Caki2 (cell line): Measurements from ENCODE around the gene ZNF653. TPM values are rescaled to one million over a fixed set of nuclear protein-coding genes. Genes with fewer than 3 reads are reported as not detected.
"Not testable (repeated sequence)": the region's sequence is repeated elsewhere in the genome, so short reads cannot be mapped to it uniquely, and the experiment has no call there.

Source experiments
- DNase-seq: peaks from one replicate; pipeline ENCODE4 v3.0.0-alpha.2; 2015; ENCODE audit warnings: low read depth
- in situ Hi-C: cut with HindIII; loops from 2 replicates; pipeline ENCODE4 v1.10.0; 2016; ENCODE audit warnings: low sequenced_read_pairs, low pct_unique_long_range_greater_than_20kb, mixed read lengths
- total RNA-seq: library from RNA; depleted of rRNA; stranded (reverse); fragments of >200 nt; shearing (Covaris generic); gene quantifications from 2 replicates; pipeline ENCODE4 v1.2.3, GENCODE V29; 2014; ENCODE audit warnings: low replicate concordance; rRNA removed

ZNF653 gene
- total RNA-seq, 1 experiment from 2014 or later, result 4.6 TPM

DNA sequence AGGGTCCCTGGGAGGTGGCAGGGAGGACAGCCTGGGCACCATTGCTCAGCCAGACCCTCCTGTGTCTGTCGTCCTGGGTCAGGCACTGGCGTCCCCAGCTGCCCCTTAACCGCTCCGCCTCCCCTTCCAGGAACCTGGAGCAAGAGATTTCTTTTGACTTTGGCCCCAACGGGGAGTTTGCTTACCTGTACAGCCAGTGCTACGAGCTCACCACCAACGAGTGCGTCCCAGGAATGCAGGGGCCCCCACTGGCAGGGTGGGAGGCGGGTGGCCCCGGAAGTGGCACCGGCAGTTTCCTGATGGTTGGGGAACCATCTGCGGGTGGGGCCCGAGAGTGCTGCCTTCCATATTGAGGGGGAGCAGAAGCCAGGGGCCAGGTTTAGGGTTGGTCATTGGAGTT is 57.2 kb downstream of the ZNF653 start:
- DNase-seq, result no peak
- in situ Hi-C loops, result no loop called here

DNA sequence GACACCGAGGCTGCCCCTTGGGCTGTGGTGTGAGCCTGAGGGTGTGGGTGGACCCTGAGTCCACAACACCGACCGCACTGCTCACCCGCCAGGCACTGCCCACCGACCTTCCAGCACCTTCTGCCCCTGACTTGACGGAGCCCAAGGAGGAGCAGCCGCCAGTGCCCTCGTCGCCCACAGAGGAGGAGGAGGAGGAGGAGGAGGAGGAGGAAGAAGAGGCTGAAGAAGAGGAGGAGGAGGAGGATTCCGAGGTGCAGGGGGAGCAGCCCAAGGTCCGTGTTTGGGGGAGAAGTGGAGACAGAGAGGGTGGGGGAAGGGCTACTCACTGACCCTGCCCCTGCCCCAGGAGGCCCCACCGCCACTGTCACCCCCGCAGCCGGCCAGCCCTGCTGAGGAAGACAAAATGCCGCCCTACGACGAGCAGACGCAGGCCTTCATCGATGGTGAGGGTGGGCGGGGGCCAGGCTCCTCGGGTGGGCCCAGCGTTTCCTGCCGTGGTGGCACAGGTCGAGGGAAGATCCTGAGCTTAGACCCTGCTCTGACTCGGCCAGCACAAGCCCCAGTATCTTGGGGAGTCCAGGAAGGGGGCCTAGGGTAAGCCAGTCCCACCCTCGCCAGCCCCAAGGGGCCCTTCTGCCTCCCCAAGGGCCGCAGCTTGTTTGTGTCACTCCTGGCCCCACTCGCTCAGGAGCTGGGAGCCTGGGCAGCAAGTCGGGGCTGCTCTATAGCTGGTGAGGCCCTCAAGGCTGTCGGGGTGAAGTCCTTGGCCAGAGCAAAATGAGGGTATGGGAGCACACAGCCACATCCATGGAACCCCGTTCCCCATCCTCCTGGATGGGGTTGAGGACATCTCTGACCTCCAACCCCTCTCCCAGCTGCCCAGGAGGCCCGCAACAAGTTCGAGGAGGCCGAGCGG is 58.0 kb downstream of the ZNF653 start:
- in situ Hi-C loops, result no loop called here
- no peak for DNase-seq

DNA sequence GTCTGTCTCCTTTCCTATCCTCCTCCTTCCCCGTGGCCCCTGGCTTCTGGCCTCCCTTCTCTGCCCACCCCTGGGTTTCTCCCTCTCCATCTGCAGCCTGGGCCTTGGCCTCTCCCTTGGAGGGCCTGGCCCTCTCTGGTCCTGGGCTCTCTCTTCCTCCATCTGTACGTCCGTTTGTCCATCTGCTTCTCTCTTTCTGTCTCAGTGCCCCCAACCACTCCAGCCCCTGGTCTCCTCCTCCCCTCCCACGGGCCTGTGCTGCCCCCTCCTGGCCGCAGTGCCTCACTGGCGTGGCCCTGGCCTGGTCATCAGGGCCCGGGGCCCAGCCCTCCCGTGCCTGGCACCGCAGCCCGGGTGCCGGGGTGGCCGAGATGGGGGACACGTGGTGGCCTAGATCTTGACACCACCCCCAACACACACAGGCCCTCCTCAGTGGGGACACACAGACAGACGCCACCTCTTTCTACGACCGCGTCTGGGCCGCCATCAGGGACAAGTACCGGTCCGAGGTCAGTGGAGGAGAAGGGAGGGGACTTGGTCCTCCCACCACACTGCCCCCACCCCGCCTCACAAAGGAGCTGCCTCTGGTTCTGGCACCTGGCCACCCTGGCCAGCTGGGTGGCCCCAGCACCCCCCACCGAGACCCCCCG is 58.9 kb downstream of the ZNF653 start:
- in situ Hi-C loops, result no loop called here
- no peak for DNase-seq

DNA sequence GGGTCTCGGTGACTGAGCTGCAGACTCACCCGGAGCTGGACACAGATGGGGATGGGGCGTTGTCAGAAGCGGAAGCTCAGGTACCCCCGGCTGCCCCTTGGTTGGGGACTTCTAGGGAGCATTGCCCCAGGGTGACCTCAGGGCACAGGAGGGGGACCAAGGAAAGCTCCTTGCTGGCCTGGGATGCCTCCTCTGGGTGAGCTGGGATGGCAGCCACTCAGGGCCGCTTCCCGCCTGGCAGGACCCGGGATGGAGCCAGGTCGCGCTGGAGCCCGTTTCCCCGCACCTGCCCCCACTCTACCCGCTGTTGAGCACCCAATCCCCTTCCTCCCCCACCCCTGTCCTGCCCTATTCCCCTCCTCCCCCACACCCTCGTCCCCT is 59.4 kb downstream of the ZNF653 start:
- in situ Hi-C loops, result no loop called here

DNA sequence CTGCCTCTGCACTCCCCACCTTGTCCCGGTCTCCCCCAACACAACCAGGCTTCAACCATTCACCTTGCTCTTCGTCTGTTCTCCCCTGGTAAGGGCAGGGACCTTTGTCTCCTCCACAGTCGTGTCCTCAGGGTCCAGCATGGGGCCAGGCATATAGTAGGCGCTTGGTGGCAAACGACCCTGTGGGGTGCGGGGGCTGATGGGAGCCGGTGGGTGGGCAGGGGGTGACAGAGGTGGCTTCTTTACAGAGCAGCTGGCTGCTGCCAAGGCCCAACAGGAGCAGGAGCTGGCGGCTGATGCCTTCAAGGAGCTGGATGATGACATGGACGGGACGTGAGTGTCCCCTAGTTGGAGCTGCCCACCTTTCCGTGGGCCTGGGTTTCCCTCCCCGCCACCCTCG is 60.5 kb downstream of the ZNF653 start:
- DNase-seq, result no peak
- in situ Hi-C loops, result no loop called here

More for the DNA sequence above, 59.4 kb downstream of the ZNF653 start:
- DNase-seq, result no peak

DNA sequence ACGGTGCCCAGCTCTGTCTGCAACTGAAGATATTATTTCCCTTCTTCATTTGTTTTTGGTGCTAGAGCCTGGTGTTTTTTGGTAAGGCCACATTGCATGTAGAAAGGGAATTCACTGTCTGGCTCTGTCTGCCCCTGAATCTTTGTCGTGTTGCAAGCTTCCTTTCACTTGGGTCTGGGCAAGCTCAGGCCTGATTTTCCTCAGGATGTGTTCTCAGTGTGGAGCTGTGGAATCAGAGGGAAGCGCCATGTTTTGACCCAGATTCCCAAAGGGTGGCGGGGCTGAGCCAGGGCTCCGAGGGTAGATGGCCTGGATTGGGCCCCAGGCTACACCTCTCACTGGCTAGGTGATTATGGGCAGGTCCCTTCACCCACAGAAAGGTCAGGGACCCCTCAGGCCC is 61.6 kb downstream of the ZNF653 start:
- in situ Hi-C loops, result no loop called here
- DNase-seq, result no peak

DNA sequence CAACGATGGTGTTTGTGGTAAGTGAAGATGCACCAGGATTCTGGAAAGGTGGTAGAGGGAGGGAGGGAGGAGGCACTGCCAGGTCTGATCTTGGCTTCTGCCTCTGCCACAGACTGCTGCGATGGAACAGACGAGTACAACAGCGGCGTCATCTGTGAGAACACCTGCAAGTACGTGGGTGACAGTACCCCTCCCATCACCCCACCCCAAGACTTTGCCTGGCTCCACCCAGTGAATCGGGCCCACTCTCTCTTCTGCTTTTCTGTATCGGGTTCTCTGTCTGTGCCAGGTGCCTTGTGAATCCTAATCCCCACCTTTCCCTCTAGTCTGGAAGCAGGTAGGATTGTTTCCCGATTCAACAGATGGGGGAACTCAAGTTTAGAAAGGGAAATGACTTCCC is 67.7 kb downstream of the ZNF653 start:
- DNase-seq, result no peak
- in situ Hi-C loops, result no loop called here

DNA sequence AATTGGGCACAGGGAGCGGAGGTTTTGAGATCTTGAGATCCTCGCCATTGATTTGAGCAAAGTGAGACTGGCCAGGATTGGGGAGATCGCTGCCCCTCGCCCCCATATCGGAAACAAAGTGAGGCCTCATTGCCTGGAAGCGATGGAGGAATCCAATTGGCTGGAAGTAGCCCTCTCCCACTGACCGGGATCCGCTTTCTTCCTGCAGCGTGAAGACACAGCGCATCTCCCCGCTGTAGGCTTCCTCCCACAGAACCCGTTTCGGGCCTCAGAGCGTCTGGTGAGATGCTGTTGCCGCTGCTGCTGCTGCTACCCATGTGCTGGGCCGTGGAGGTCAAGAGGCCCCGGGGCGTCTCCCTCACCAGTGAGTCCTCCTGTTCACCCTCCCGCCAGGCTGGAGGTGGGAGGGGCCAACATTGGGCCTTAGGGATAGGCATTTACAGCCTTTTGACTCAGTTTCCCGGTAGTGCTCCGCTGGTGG is 69.8 kb downstream of the ZNF653 start:
- in situ Hi-C loops, result no loop called here

DNA sequence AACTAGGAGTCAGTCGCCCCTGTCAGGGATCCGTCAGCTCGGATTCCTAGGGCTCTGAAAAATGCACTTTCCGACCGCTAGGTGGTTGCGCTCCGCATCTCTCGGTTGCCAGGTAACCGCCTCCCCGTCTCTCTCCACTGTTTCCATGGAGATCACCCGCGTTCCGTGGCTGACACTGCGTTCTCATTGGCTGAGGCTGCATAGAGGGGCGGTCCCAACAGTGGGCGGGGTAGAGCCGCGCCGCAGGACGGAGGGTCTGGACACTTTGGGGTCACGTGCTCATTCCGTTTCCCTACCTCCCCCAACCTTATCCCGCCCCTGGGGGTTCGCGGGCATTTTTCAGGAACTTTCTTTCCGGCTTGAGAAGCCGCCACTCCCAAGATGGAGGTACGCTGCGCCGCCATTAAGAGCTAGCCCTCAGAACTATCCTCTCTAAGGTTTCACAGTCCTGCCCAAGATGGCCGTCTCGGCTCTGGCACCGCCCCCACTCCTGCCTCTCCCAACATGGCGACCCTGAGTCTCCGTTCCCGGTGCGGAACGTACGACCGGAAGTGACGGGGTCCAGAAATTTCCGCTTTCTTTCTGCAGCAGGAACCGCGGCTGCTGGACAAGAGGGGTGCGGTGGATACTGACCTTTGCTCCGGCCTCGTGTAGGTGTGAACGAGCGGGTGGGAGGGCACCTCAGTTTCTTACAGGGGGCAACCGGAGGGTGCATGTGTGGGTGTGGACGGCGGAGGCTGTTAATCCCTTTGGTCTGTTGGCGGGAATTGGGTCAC is 70.4 kb downstream of the ZNF653 start, which contains the start of the genes ODAD3 and PRKCSH:
Gene ODAD3, minus strand, starts transcription at position 65 of the 776 bp plus-strand sequence. CDS start 105 bp downstream, outside the sequence.
Gene PRKCSH, plus strand, starts transcription at position 579 of the 776 bp plus-strand sequence. CDS start 483 bp downstream, outside the sequence.
- DNase-seq, result peak; percentile 100
- in situ Hi-C loops, result no loop called here

More for the DNA sequence above, 69.8 kb downstream of the ZNF653 start:
- no peak for DNase-seq

DNA sequence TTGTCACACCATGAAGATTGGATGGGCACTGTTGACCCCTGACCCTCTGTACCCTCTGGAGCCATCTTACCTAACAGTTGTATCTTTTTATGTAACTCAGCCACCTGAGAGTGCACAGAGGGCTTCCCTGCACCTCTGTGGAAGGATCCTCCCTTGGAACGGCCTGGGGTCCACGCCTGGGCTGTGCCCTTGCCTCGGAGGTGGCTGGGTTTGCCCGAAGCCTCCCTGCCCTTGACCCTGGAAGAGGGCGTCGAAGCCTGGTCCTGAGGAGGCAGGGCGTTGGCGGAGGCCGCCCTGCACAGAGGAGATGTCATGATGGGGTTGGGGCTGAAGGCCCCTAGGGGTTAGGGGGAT is 71.0 kb downstream of the ZNF653 start:
- no peak for DNase-seq
- in situ Hi-C loops, result no loop called here

DNA sequence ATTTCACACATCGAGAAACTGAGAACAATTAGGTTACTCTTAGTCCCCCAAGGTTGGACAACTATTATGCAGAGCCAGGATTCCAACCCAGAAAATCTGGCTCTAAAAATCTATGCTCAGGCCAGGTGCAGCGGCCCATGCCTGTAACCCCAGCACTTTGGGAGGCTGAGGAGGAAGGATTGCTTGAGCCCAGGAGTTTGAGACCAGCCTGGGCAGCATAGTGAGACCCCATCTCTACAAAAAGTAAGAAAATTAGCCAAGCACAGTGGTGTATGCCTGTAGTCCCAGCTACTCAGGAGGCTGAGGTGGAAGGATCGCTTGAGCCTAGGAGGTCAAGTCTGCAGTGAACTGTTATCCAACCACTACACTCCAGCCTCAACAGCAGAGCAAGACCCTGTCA is 72.1 kb downstream of the ZNF653 start:
- in situ Hi-C loops, DNase-seq: not testable (repeated sequence)

Other genes starting within 250 kb of the ZNF653 start
- gene DOCK6, start 243.3 kb downstream of the ZNF653 start, total RNA-seq, result 8.7 and 14.1 TPM in 2 replicates
- not detected in 2 replicates for gene TSPAN16, start 209.7 kb downstream of the ZNF653 start, total RNA-seq
- 19.6 and 27.4 TPM in 2 replicates for gene RAB3D, start 166.2 kb downstream of the ZNF653 start, total RNA-seq
- gene TMEM205, start 159.6 kb downstream of the ZNF653 start, total RNA-seq, result 381 and 712 TPM in 2 replicates
- 1.5 TPM in 2 replicates for gene CCDC159, start 159.3 kb downstream of the ZNF653 start, total RNA-seq
- 2.2 and 2.6 TPM in 2 replicates for gene PLPPR2, start 150.4 kb downstream of the ZNF653 start, total RNA-seq
- gene SWSAP1, start 131.2 kb downstream of the ZNF653 start, total RNA-seq, result 2.1 and 5.6 TPM in 2 replicates
- 14.4 and 16.6 TPM in 2 replicates for gene EPOR, start 121.5 kb downstream of the ZNF653 start, total RNA-seq
- gene RGL3, start 86.5 kb downstream of the ZNF653 start, total RNA-seq, result 3.3 and 16.5 TPM in 2 replicates
- 1.1 and 2.6 TPM in 2 replicates for gene ODAD3, start 70.7 kb downstream of the ZNF653 start, total RNA-seq
- gene PRKCSH, start 70.2 kb downstream of the ZNF653 start, total RNA-seq, result 119 and 167 TPM in 2 replicates
- gene ELAVL3, start 24.8 kb downstream of the ZNF653 start, total RNA-seq, result not detected in 2 replicates
- 88.6 and 106 TPM in 2 replicates for gene ECSIT, start 23.3 kb upstream of the ZNF653 start, total RNA-seq
- gene CNN1, start 33.0 kb upstream of the ZNF653 start, total RNA-seq, result not detected in 2 replicates
- 37.8 and 71.2 TPM in 2 replicates for gene ELOF1, start 53.4 kb upstream of the ZNF653 start, total RNA-seq
- gene ACP5, start 71.8 kb upstream of the ZNF653 start, total RNA-seq, result 6.1 and 11.8 TPM in 2 replicates
- 26.2 and 34.4 TPM in 2 replicates for gene ZNF627, start 91.6 kb upstream of the ZNF653 start, total RNA-seq
- 6.7 and 17.6 TPM in 2 replicates for gene ZNF823, start 233.1 kb upstream of the ZNF653 start, total RNA-seq